ENCODE results near the gene XCR1. TPM values are rescaled to one million over a fixed set of nuclear protein-coding genes. Genes with fewer than 3 reads are reported as not detected.

Gene XCR1
- total RNA-seq, 2 experiments from 2014 or later = not detected

DNA sequence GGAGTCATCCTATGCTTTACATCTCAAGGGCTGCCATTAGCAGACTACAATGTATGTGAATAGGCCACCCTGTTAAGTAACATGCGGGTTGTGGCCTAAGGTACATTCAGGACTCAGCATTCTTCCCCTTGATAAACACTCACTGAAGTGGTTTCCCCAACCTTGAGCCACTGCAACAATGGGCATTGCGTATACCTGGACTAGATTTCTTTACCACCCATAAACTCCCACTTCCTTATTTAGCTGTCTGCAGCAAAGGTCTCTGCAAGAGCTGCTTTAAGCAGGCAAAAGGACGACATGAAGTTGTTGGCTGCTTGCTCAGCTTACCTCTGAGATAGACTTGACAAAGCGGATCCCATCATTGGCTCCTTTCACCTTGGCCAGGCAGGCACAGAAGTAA, 47.9 kb downstream of the XCR1 start:
- Mint-ChIP-seq H3K27ac (peak overlapping the region; percentile 78), H3K4me1 (ENCODE audit: low read depth) (peaks cover 87% of the 10 kb centered on the region), H3K27me3 (no peaks in the 10 kb centered on the region), H3K9me3 (peaks cover 2% of the 10 kb centered on the region), H3K4me3 (peak overlapping the region; percentile 66), H3K36me3 (ENCODE audit: low read depth) (peaks cover 86% of the 10 kb centered on the region)
- TF ChIP-seq, protein P1, sequence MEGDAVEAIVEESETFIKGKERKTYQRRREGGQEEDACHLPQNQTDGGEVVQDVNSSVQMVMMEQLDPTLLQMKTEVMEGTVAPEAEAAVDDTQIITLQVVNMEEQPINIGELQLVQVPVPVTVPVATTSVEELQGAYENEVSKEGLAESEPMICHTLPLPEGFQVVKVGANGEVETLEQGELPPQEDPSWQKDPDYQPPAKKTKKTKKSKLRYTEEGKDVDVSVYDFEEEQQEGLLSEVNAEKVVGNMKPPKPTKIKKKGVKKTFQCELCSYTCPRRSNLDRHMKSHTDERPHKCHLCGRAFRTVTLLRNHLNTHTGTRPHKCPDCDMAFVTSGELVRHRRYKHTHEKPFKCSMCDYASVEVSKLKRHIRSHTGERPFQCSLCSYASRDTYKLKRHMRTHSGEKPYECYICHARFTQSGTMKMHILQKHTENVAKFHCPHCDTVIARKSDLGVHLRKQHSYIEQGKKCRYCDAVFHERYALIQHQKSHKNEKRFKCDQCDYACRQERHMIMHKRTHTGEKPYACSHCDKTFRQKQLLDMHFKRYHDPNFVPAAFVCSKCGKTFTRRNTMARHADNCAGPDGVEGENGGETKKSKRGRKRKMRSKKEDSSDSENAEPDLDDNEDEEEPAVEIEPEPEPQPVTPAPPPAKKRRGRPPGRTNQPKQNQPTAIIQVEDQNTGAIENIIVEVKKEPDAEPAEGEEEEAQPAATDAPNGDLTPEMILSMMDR (IDR thresholded peaks at IDR 0.05) = no peak
- CTCF ChIA-PET = interaction anchor here (1.2 to 6.7 kb wide), 6 partner anchors 10 to 99 kb away, joined by 3 to 51 read pairs (median 11); no protein-coding TSS in a partner anchor
- intact Hi-C loops (cut with micrococcal nuclease) = loop anchor here (5.0 kb wide), 2 partner anchors 37 to 88 kb away; partner anchors contain the start of gene CXCR6
- DNase-seq (no peak), ATAC-seq (no peak)
- POLR2A ChIA-PET = interaction anchor here (0.6 to 6.1 kb wide), 7 partner anchors 10 to 36 kb away, joined by 3 to 61 read pairs (median 4); partner anchors contain the start of genes CXCR6 and FYCO1

DNA sequence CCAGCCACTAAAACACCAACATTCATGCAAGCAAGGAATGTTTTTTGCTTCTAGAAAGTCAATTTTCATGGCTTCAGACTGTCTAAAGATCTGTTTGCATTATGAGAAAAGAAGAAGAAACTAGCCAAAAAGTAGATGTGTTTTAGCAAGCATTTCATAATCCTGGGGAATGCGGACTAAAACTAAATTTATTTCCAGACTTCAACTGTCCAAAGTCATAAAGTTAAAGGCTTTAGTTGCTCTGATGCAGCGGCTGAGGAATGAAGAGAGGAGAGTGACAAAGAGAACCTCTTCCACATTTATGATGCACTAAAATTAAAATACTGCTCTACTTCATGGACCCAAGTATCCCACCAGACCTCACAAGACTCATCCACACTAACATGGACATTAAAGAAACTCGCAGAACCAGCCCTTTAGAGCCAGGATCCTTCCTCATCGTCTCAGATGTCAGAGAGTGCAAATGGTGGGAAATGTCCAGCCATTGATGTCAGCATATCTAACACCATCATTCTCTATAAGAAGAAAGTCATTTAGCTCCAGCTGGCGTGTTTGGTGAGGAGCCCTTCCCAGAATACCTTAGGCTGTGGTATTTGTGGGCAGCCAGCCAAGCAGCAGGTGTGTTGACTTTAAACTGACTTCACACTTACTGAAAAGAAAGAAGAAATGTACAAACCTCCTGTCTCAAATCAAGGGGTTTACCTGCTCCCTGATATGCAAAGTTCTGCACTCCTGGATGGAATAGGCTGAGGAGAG, 49.1 kb downstream of the XCR1 start:
- no peaks in the 10 kb centered on the region for H3K27me3 Mint-ChIP-seq
- peak overlapping the region; percentile 96 for H3K27ac Mint-ChIP-seq
- DNase-seq = peak; percentile 90
- POLR2A ChIA-PET = interaction anchor here (1.0 to 3.9 kb wide), 3 partner anchors 12 to 31 kb away, joined by 4 to 38 read pairs (median 5); no protein-coding TSS in a partner anchor
- H3K9me3 Mint-ChIP-seq = peaks cover 2% of the 10 kb centered on the region
- ATAC-seq = peak; percentile 17
- intact Hi-C loops (cut with micrococcal nuclease) = loop anchor here (5.0 kb wide), 2 partner anchors 36 to 89 kb away; partner anchors contain the start of gene CXCR6
- CTCF ChIA-PET = interaction anchor here (0.9 to 6.6 kb wide), 6 partner anchors 12 to 103 kb away, joined by 3 to 43 read pairs (median 5); partner anchors contain the start of gene CXCR6
- H3K4me3 Mint-ChIP-seq = peak overlapping the region; percentile 66
- H3K36me3 Mint-ChIP-seq (ENCODE audit: low read depth) = peaks cover 78% of the 10 kb centered on the region
- peaks cover 88% of the 10 kb centered on the region for H3K4me1 Mint-ChIP-seq (ENCODE audit: low read depth)
- TF ChIP-seq, protein P1 (IDR thresholded peaks at IDR 0.05) = no peak

DNA sequence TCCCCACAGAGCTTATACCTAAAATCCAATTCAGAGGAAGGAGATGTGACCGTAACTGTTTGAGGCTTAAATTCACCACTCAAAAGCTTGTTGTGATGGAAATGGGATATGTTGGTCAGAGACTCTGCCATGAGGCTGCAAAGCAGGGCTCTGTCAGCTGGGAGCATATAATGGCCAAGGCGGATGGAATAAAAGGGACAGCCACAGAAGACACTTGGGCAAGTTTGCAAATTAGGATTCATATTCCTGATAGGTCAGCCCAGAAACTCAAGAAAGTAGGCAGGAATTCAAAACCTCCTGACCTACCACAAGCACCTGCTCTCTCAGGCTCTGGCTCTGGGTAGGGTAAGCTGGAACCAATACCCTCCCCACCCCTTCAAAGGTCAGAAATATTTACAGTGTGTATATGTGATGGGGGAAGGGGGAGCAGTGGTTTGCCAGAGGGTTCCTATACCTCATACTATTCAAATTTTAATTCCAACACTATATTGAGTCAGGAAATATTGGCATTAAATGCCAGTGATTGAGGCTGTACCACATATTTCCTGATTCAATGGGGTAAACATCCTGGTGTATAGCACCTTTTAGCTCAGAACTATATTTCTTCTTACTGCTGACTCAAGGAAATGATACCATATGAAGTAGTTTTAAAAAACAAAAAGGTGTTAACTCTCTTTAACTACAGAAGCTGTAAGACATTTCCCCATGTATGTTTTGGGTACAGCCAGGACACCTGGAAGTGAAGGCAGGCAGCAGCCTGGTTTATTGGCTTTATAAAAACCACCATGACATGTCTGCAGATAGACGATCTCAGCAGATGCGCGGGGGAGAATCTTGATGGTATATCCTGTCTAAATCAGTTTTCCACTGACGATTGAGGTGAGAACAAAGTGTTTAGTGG, 50.8 kb downstream of the XCR1 start:
- no peaks in the 10 kb centered on the region for H3K27me3 Mint-ChIP-seq
- intact Hi-C loops (cut with micrococcal nuclease) = loop anchor here (5.0 kb wide), 2 partner anchors 34 to 91 kb away; partner anchors contain the start of gene CXCR6
- peak; percentile 34 for ATAC-seq
- DNase-seq = peak; percentile 69
- H3K36me3 Mint-ChIP-seq (ENCODE audit: low read depth) = peaks cover 71% of the 10 kb centered on the region
- POLR2A ChIA-PET = interaction anchor here (0.8 to 3.9 kb wide), 11 partner anchors 10 to 38 kb away, joined by 3 to 38 read pairs (median 5); no protein-coding TSS in a partner anchor
- H3K4me1 Mint-ChIP-seq (ENCODE audit: low read depth) = peaks cover 85% of the 10 kb centered on the region
- CTCF ChIA-PET = interaction anchor here (0.6 to 6.6 kb wide), 9 partner anchors 10 to 402 kb away, joined by 3 to 43 read pairs (median 4); partner anchors contain the start of gene CXCR6
- peak overlapping the region; percentile 86 for H3K27ac Mint-ChIP-seq
- TF ChIP-seq, protein P1 (IDR thresholded peaks at IDR 0.05) = no peak
- H3K4me3 Mint-ChIP-seq = peak overlapping the region; percentile 1
- peaks cover 2% of the 10 kb centered on the region for H3K9me3 Mint-ChIP-seq

DNA sequence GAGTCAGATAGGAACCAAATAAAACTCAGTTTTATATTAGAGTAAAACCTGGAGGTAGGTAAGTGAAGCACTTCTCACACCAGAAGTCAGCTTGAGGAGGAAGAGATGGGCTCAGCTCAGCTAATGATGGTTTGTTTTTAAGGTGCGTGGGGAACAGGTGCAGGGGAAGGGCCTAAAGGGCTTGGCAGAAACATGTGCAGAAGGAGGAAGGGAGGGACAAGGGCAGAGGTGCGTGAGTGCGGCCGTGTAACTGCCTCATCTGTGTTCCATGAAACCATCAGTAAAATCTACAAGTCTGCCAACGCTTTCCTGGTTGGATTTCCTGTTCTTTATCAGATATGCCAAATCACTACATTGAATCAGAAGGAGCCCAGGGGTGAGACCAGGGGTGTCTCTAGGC, 51.6 kb downstream of the XCR1 start:
- Mint-ChIP-seq H3K4me1 (ENCODE audit: low read depth) (peaks cover 78% of the 10 kb centered on the region), H3K36me3 (ENCODE audit: low read depth) (peaks cover 71% of the 10 kb centered on the region), H3K9me3 (peaks cover 2% of the 10 kb centered on the region), H3K27ac (peak overlapping the region; percentile 86), H3K4me3 (no peak overlapping the region), H3K27me3 (no peaks in the 10 kb centered on the region)
- intact Hi-C loops (cut with micrococcal nuclease) = loop anchor here (5.0 kb wide), 2 partner anchors 33 to 92 kb away; partner anchors contain the start of gene CXCR6
- POLR2A ChIA-PET = interaction anchor here (0.8 to 3.9 kb wide), 6 partner anchors 10 to 31 kb away, joined by 3 to 38 read pairs (median 4); no protein-coding TSS in a partner anchor
- CTCF ChIA-PET = interaction anchor here (1.0 to 6.6 kb wide), 5 partner anchors 10 to 403 kb away, joined by 4 to 43 read pairs (median 6); no protein-coding TSS in a partner anchor
- DNase-seq (peak; percentile 22), ATAC-seq (no peak)
- TF ChIP-seq, protein P1 (IDR thresholded peaks at IDR 0.05) = no peak

Data from activated CD8-positive, alpha-beta T cell treated with anti-CD3 and anti-CD28 coated beads for 36 hours (primary cell).